HEK293T (cell line): ENCODE data around the gene LLCFC1.

ENCODE experiments used
- ELF4 ChIP-seq: fragments of 450-650 bp; IDR thresholded peaks from 2 replicates; pipeline ENCODE4 v1.6.1; 2017; ENCODE audit warnings: antibody characterized with exemption
- FOXM1 ChIP-seq: fragments of 450-650 bp; IDR thresholded peaks from 2 replicates; pipeline ENCODE4 v1.6.1; 2017; ENCODE audit warnings: mild to moderate bottlenecking, borderline replicate concordance
- L3MBTL2 ChIP-seq: fragments of 450-650 bp; conservative IDR thresholded peaks from 2 replicates; pipeline ENCODE4 v1.6.1; 2016; ENCODE audit warnings: mild to moderate bottlenecking
- LEF1 ChIP-seq: fragments of 450-650 bp; IDR thresholded peaks from 2 replicates; pipeline ENCODE4 v1.6.1; 2017; ENCODE audit warnings: mild to moderate bottlenecking, borderline replicate concordance
- SP1 ChIP-seq: fragments of 450-650 bp; IDR thresholded peaks from 2 replicates; pipeline ENCODE4 v1.6.1; 2017
- SUZ12 ChIP-seq: fragments of 450-650 bp; IDR thresholded peaks from 2 replicates; pipeline ENCODE4 v1.6.1; 2016; ENCODE audit warnings: mild to moderate bottlenecking
- TARDBP ChIP-seq: fragments of 450-650 bp; IDR thresholded peaks from 2 replicates; pipeline ENCODE4 v1.6.1; 2016
- ZNF384 ChIP-seq: fragments of 450-650 bp; IDR thresholded peaks from 2 replicates; pipeline ENCODE4 v1.6.1; 2016

- TF ChIP-seq SUZ12 (no peak), LEF1 (no peak), ELF4 (no peak), SP1 (no peak), L3MBTL2 (no peak), TARDBP (no peak), FOXM1 (no peak), ZNF384 (no peak)
Measured at GRCh38 chr7:142968229-142968628, 28.9 kb downstream of the LLCFC1 start.
